Loucy (cell line): ENCODE measurements around the gene MMS19.

Experiments
- CTCF ChIP-seq: fragments of 200-600 bp; sonication (generic); conservative IDR thresholded peaks from 2 replicates; pipeline ENCODE4 v1.5.1; 2014; ENCODE audit warnings: mild to moderate bottlenecking, antibody characterized with exemption, low read length
- EZH2phosphoT487 ChIP-seq: fragments of 200-600 bp; IDR thresholded peaks from 2 replicates; pipeline ENCODE4 v1.6.1; 2018; ENCODE audit warnings: antibody characterized with exemption, mild to moderate bottlenecking, moderate library complexity, borderline replicate concordance

GRCh38 chr10:97517096-97517750 lies 19.0 kb upstream of the MMS19 start:
- TF ChIP-seq CTCF, result no peak
- no peak for TF ChIP-seq EZH2phosphoT487
